ENCODE measurements around the gene FAM3B.

FAM3B gene

DNA sequence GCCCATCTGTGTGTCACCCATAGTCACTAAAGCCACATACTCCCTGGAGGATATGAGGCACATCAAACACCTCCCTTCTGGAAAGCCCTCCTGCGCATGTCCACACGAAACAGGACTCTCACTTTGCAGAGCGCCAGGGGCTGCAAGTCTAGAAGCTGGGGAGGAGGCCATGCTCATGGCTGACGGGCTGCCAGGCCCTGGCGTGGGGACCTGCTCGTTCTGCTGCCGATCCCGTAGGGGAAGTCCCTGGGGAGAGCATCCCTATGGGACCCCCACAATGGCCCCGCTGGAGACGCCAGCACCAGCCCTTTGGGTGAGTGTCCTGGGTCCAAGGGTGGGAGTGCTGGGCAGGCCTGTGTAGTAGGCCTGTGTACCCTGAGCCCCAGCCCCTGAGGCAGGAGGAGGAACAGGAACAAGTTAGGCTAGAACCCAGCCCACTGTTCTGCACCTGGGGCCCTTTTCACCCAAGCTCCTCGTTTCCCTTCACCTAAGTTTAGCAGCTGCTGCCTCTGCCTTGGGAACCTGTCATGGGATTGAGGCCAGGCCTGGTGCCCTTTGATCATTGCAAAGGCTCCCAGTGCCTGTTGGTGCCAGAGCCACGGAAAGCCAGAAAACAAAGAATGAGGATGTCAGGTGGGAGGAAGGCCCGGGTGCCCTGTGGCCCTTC is 9.9 kb downstream of the FAM3B start:
- H3K4me3 ChIP-seq (replicated peaks; ENCODE audit: low read depth, low read length): no peak overlapping the region
- TF ChIP-seq, protein P1, sequence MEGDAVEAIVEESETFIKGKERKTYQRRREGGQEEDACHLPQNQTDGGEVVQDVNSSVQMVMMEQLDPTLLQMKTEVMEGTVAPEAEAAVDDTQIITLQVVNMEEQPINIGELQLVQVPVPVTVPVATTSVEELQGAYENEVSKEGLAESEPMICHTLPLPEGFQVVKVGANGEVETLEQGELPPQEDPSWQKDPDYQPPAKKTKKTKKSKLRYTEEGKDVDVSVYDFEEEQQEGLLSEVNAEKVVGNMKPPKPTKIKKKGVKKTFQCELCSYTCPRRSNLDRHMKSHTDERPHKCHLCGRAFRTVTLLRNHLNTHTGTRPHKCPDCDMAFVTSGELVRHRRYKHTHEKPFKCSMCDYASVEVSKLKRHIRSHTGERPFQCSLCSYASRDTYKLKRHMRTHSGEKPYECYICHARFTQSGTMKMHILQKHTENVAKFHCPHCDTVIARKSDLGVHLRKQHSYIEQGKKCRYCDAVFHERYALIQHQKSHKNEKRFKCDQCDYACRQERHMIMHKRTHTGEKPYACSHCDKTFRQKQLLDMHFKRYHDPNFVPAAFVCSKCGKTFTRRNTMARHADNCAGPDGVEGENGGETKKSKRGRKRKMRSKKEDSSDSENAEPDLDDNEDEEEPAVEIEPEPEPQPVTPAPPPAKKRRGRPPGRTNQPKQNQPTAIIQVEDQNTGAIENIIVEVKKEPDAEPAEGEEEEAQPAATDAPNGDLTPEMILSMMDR (IDR thresholded peaks at IDR 0.05; ENCODE audit: low read length, missing control alignments): no peak
- DNase-seq (ENCODE audit: low read depth): no peak

DNA sequence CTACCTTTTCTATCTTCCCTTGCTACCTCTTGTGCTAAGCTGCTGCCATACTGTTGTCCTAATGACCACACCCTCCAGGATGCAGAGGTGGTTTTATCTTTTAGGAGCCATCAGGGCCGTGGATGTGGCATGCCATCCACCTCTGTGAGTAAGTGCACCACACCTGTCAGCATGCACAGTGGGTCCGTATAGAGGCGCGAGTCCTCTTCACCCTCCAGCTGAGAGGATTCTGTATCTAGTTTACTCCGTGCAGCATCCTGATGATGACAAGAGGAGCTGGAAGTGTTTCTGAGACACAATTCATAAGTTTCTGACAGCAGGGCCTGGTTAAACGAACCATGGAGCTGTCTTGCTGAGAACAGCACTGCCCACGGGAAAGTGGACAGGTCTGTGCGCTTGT is 11.2 kb downstream of the FAM3B start:
- no peak for DNase-seq (ENCODE audit: low read depth)
- TF ChIP-seq, protein P1 (IDR thresholded peaks at IDR 0.05; ENCODE audit: low read length, missing control alignments): no peak
- no peak overlapping the region for H3K4me3 ChIP-seq (replicated peaks; ENCODE audit: low read depth, low read length)

DNA sequence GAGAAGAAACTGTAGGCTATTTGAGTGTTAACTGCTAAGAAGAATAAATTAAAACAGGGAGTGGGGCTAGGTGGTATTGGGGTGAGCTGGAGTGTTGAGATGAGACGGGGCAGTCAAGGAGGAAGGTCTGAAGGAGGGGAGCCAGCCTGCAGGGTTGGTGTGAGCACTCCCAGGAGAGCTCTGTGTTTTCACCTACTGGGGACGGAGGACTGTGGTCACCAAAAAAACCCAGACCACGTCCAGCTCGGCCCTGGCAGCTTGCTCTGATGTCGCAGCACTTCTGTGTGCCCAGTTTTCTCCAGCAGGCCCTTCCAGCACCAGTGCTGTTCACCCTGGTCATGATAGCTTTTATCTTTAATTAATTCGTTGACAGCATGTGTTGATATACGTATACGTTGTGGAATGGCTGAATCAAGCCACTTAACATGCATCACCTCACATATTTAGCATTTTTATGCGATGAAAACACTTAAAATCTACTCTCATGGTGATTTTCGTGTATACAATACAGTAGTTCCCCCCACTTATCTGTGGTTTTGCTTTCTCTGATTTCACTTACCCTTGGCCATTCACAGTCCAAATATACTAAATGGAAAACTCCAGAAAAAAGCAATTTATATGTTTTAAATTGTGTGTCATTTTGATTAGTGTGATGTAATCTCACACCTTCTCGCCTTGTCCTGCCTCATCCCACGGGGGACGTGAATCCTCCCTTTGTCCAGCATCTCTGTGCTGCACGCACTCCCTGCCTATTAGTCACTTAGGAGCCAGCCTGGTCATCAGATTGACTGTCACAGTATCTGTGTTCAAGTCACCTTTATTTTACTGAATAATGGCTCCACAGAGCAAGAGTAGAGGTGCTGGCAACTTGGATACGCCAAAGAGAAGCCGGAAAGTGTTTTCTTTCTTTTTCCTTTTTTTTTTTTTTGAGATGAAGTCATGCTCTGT is 12.3 kb downstream of the FAM3B start:
- TF ChIP-seq, protein P1 (IDR thresholded peaks at IDR 0.05; ENCODE audit: low read length, missing control alignments): no peak
- DNase-seq (ENCODE audit: low read depth): peak; percentile 14

DNA sequence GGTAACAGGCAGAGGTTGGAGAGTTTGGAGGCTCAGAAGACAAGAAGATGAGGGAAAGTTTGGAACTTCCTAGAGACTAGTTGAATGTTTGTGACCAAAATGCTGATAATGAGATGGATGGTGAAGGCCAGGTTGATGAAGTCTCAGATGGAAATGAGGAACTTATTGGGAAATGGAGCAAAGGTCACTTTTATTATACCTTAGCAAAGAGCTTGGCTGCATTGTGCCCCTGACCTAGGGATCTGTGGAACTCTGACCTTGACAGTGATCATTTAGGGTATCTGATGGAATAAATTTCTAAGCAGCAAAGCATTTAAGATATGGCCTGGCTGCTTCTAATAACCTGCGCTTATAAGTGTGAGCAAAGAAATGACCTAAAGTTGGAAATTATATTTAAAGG is 17.2 kb downstream of the FAM3B start:
- no peak overlapping the region for H3K4me3 ChIP-seq (replicated peaks; ENCODE audit: low read depth, low read length)
- TF ChIP-seq, protein P1 (IDR thresholded peaks at IDR 0.05; ENCODE audit: low read length, missing control alignments): no peak
- no peak for DNase-seq (ENCODE audit: low read depth)

More for the DNA sequence above, 12.3 kb downstream of the FAM3B start:
- H3K4me3 ChIP-seq (replicated peaks; ENCODE audit: low read depth, low read length): no peak overlapping the region

DNA sequence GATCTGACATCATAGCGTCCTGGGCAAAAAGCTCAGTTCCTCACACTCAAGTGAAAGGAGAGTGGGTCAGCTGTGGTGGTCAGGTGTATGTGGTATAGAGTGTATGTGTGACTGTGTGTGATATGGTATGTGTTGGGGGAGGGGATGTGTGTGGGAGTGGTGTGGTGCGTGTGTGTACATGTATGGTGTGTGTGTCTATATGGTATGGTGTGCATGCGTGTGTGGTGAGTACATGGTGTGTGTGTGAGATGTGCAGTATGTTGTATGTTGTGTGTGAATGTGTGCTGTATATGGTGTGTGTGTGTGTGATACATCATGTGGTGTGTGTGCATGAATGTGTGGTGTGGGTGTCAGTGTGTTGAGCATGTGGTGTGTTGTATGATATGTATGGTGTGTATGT is 20.9 kb downstream of the FAM3B start:
- H3K4me3 ChIP-seq (replicated peaks; ENCODE audit: low read depth, low read length): no peak overlapping the region
- TF ChIP-seq, protein P1 (IDR thresholded peaks at IDR 0.05; ENCODE audit: low read length, missing control alignments): no peak
- DNase-seq (ENCODE audit: low read depth): no peak

DNA sequence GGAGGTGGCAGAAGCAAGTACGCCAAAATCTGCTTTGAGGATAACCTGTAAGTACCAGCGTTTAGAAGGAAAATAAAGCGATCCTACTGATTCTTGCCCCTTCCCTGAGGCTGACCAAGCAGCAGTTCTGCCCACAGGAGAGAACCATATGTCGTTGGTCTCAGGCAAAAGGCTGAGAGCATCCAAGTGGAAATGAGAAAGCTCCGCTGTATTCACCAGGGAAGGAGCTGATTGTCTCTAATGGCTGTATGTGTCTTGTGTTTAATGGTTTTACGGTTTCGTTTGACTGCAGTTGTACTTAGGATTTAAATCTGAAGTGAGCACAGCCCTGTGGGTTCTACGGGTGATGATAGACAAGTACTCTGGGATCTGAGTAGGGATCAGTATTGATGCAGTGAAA is 21.9 kb downstream of the FAM3B start:
- H3K4me3 ChIP-seq (replicated peaks; ENCODE audit: low read depth, low read length): no peak overlapping the region
- no peak for DNase-seq (ENCODE audit: low read depth)
- TF ChIP-seq, protein P1 (IDR thresholded peaks at IDR 0.05; ENCODE audit: low read length, missing control alignments): no peak

Data from fibroblast of pulmonary artery (primary cell).